HUDEP-2 (cell line): ENCODE data around the gene OR3A2.
"Not testable (repeated sequence)": the region's sequence is repeated elsewhere in the genome, so short reads cannot be mapped to it uniquely, and the experiment has no call there.

Source experiments
- DNase-seq, 76 experiments: peaks; one replicate each; lab custom pipeline; 2025; ENCODE audit not compliant: unreplicated experiment in 76 of 76; lab: John Stamatoyannopoulos, UW

Gene OR3A2

DNA sequence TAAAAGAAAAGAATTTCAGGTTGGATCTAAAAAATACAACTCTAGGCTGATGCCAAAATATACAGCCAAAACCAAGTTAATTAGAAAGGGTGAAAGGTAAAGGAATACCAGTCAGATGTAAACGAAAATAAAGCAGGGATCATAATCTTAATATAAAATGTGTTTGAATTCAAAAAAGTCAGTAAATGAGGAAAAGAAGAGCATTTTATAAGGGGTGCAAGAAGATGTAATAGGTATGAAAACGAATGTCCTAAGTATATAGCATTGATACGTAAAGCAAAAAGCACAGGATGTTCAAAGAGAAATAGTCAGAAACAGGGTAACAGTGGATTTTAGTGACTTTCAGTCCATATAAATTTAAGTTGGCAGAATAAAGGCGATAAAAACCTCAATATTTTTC is 90.5 kb downstream of the OR3A2 start:
- DNase-seq = no peak

- DNase-seq = not testable (repeated sequence)
These were observed 92.6 kb downstream of the OR3A2 start for GRCh38 chr17:3293548-3293947.

DNA sequence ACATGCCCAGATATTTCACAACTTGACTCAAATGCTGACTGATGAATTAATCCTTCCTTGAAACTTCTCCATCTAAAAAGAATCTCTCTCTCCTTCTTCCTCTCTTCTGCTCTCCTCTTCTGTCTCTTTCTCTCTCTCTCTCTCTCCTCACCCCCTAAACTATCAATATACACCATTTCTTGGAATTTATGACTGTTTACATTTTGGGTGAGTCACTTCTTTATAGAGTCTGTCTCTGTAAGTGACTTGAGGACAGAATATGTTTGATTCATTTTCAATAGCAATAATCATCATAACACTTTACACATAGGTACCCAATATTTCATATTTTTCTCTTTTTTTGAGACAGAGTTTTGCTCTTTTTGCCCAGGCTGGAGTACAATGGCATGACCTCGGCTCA is 103.2 kb downstream of the OR3A2 start:
- DNase-seq = no peak

GRCh38 chr17:3276126-3276525 is 110.0 kb downstream of the OR3A2 start:
- no peak for DNase-seq

- no peak for DNase-seq
These were observed 114.8 kb downstream of the OR3A2 start for GRCh38 chr17:3271072-3271848.

GRCh38 chr17:3260600-3260999 is 125.5 kb downstream of the OR3A2 start:
- DNase-seq = no peak

- DNase-seq = no peak
These were observed 125.9 kb downstream of the OR3A2 start for GRCh38 chr17:3260163-3260562.

DNA sequence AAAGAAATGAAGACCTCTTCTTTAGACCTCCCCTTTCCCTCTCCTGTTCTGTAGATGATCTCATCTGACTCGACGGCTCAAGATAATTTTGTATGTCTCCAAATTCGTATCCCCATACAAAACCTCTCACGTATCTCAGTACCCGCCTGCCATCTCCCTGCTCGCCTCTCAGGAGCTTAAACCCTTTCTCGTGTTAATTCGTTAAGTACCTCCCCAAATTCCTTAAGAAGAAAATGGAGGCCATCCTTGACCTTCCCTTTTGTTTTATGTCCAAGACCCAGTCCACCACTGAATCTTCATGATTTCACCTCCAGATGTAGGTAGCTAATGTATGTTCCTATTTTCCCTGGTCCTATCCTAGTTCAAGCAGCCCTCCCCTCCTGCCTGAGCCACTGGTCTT is 129.5 kb downstream of the OR3A2 start:
- no peak for DNase-seq

- not testable (repeated sequence) for DNase-seq
These were observed 137.1 kb downstream of the OR3A2 start for GRCh38 chr17:3249013-3249412.

GRCh38 chr17:3244841-3245240 is 141.3 kb downstream of the OR3A2 start:
- DNase-seq = not testable (repeated sequence)

DNA sequence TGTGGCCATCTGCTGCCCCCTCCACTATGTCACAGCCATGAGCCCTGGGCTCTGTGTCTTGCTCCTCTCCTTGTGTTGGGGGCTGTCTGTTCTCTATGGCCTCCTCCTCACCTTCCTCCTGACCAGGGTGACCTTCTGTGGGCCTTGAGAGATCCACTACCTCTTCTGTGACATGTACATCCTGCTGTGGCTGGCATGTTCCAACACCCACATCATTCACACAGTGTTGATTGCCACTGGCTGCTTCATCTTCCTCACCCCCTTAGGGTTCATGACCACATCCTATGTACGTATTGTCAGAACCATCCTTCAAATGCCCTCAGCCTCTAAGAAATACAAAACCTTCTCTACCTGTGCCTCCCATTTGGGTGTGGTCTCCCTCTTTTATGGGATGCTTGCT is 145.1 kb downstream of the OR3A2 start:
- not testable (repeated sequence) for DNase-seq

GRCh38 chr17:3238685-3239084 is 147.4 kb downstream of the OR3A2 start:
- not testable (repeated sequence) for DNase-seq

DNA sequence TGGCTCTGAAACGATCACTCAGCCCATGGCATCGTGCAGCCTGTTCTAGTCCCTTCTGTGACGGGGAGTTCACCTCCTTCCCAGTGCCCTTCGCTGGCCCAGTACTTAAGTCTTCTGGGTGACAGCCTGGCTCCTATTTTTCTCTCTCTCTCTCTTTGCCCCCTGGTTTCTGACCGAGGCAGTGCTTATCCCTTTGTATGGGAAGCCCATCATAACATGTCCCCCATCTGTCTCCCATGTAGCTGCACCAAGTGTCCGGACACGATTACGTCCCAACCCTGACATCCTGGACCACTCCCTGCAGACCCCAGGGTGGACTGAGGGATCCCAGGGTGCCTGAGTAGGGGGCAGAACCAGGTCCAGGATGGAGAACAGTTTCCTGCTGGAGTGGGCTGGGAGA is 153.8 kb downstream of the OR3A2 start:
- not testable (repeated sequence) for DNase-seq
